ENCODE measurements around the gene PDHX.
A peak's percentile ranks its signal among the peaks of the same experiment; 100 is the strongest.
"Not testable (repeated sequence)": the region's sequence is repeated elsewhere in the genome, so short reads cannot be mapped to it uniquely, and the experiment has no call there.

The PDHX gene

GRCh38 chr11:35015621-35016387 is 99.4 kb downstream of the PDHX start:
- no peak for DNase-seq (ENCODE audit: low read depth, low spot score)

GRCh38 chr11:35016916-35017315 is 100.5 kb downstream of the PDHX start:
- no peak for DNase-seq (ENCODE audit: low read depth, low spot score)

GRCh38 chr11:35017528-35018342 is 101.3 kb downstream of the PDHX start:
- no peak for DNase-seq (ENCODE audit: low read depth, low spot score)

- DNase-seq (ENCODE audit: low read depth, low spot score): no peak
Measured at GRCh38 chr11:35021589-35021988, 105.2 kb downstream of the PDHX start.

GRCh38 chr11:35023940-35024339 is 107.5 kb downstream of the PDHX start:
- not testable (repeated sequence) for DNase-seq (ENCODE audit: low read depth, low spot score)

- not testable (repeated sequence) for DNase-seq (ENCODE audit: low read depth, low spot score)
Measured at GRCh38 chr11:35028007-35028406, 111.6 kb downstream of the PDHX start.

GRCh38 chr11:35029979-35030682 is 113.7 kb downstream of the PDHX start:
- DNase-seq (ENCODE audit: low read depth, low spot score): no peak

- DNase-seq (ENCODE audit: low read depth, low spot score): no peak
Measured at GRCh38 chr11:35030716-35031213, 114.3 kb downstream of the PDHX start.

GRCh38 chr11:35031346-35031745 is 114.9 kb downstream of the PDHX start:
- no peak for DNase-seq (ENCODE audit: low read depth, low spot score)

- no peak for DNase-seq (ENCODE audit: low read depth, low spot score)
Measured at GRCh38 chr11:35031867-35032266, 115.4 kb downstream of the PDHX start.

GRCh38 chr11:35033011-35033410 is 116.6 kb downstream of the PDHX start:
- no peak for DNase-seq (ENCODE audit: low read depth, low spot score)

- no peak for DNase-seq (ENCODE audit: low read depth, low spot score)
Measured at GRCh38 chr11:35034401-35034800, 118.0 kb downstream of the PDHX start.

- DNase-seq (ENCODE audit: low read depth, low spot score): no peak
Measured at GRCh38 chr11:35035894-35036408, 119.5 kb downstream of the PDHX start.

- no peak for DNase-seq (ENCODE audit: low read depth, low spot score)
Measured at GRCh38 chr11:35036639-35037038, 120.2 kb downstream of the PDHX start.

GRCh38 chr11:35038211-35038928 is 122.0 kb downstream of the PDHX start:
- no peak for DNase-seq (ENCODE audit: low read depth, low spot score)

GRCh38 chr11:35039076-35039475 is 122.7 kb downstream of the PDHX start:
- no peak for DNase-seq (ENCODE audit: low read depth, low spot score)

- peak; percentile 49 for DNase-seq (ENCODE audit: low read depth, low spot score)
Measured at GRCh38 chr11:35040221-35040942, 124.0 kb downstream of the PDHX start.

GRCh38 chr11:35041070-35041554 is 124.7 kb downstream of the PDHX start:
- no peak for DNase-seq (ENCODE audit: low read depth, low spot score)

- DNase-seq (ENCODE audit: low read depth, low spot score): no peak
Measured at GRCh38 chr11:35042224-35042623, 125.8 kb downstream of the PDHX start.

- no peak for DNase-seq (ENCODE audit: low read depth, low spot score)
Measured at GRCh38 chr11:35042913-35043312, 126.5 kb downstream of the PDHX start.

All from activated CD4-positive, CD25-positive, alpha-beta regulatory T cell treated with anti-CD3 and anti-CD28 coated beads, Interleukin-2, amount 50 U/mL, for 16 hours (primary cell).